ENCODE data around the gene PLA2G4D.

PLA2G4D gene

GRCh38 chr15:42094512-42094963, at the start of gene PLA2G4D:
TSS of gene PLA2G4D (minus strand) at chr15:42094562. CDS start at chr15:42094459, 103 bp downstream.
- no peak for DNase-seq

GRCh38 chr15:42143356-42143755, 49.0 kb upstream of the PLA2G4D start:
- DNase-seq, result no peak

- no peak for DNase-seq
These were observed 47.7 kb upstream of the PLA2G4D start for GRCh38 chr15:42141795-42142667.

- DNase-seq, result no peak
These were observed 46.9 kb upstream of the PLA2G4D start for GRCh38 chr15:42141246-42141645.

- DNase-seq, result no peak
These were observed 46.2 kb upstream of the PLA2G4D start for GRCh38 chr15:42140383-42141070.

GRCh38 chr15:42139596-42139995, 45.2 kb upstream of the PLA2G4D start:
- DNase-seq, result no peak

GRCh38 chr15:42138968-42139386, 44.6 kb upstream of the PLA2G4D start:
- DNase-seq, result no peak

- DNase-seq, result no peak
These were observed 44.0 kb upstream of the PLA2G4D start for GRCh38 chr15:42138411-42138810.

- no peak for DNase-seq
These were observed 43.3 kb upstream of the PLA2G4D start for GRCh38 chr15:42137461-42138261.

GRCh38 chr15:42136513-42136912, 42.2 kb upstream of the PLA2G4D start:
- DNase-seq, result no peak

- DNase-seq, result no peak
These were observed 41.0 kb upstream of the PLA2G4D start for GRCh38 chr15:42135351-42135750.

GRCh38 chr15:42134617-42135245, 40.4 kb upstream of the PLA2G4D start:
- DNase-seq, result no peak

- no peak for DNase-seq
These were observed 39.6 kb upstream of the PLA2G4D start for GRCh38 chr15:42133886-42134502.

- no peak for DNase-seq
These were observed 39.0 kb upstream of the PLA2G4D start for GRCh38 chr15:42133356-42133755.

GRCh38 chr15:42131826-42132806, 37.8 kb upstream of the PLA2G4D start:
- no peak for DNase-seq

GRCh38 chr15:42131006-42131405, 36.6 kb upstream of the PLA2G4D start:
- DNase-seq, result no peak

- no peak for DNase-seq
These were observed 36.1 kb upstream of the PLA2G4D start for GRCh38 chr15:42130246-42130986.

- no peak for DNase-seq
These were observed 35.0 kb upstream of the PLA2G4D start for GRCh38 chr15:42129364-42129763.

- DNase-seq, result no peak
These were observed 34.1 kb upstream of the PLA2G4D start for GRCh38 chr15:42128476-42128875.

GRCh38 chr15:42123546-42123945, 29.2 kb upstream of the PLA2G4D start:
- no peak for DNase-seq
